HG03095 (cell line): ENCODE measurements around the gene KLF8.
"Not testable (repeated sequence)": the region's sequence is repeated elsewhere in the genome, so short reads cannot be mapped to it uniquely, and the experiment has no call there.

Source experiments
- ATAC-seq: cut with Tn5 transposase; IDR thresholded peaks from one replicate; pipeline ENCODE4 v1.9.1; 2021; ENCODE audit warnings: moderate library complexity; ENCODE audit not compliant: unreplicated experiment

Gene KLF8

DNA sequence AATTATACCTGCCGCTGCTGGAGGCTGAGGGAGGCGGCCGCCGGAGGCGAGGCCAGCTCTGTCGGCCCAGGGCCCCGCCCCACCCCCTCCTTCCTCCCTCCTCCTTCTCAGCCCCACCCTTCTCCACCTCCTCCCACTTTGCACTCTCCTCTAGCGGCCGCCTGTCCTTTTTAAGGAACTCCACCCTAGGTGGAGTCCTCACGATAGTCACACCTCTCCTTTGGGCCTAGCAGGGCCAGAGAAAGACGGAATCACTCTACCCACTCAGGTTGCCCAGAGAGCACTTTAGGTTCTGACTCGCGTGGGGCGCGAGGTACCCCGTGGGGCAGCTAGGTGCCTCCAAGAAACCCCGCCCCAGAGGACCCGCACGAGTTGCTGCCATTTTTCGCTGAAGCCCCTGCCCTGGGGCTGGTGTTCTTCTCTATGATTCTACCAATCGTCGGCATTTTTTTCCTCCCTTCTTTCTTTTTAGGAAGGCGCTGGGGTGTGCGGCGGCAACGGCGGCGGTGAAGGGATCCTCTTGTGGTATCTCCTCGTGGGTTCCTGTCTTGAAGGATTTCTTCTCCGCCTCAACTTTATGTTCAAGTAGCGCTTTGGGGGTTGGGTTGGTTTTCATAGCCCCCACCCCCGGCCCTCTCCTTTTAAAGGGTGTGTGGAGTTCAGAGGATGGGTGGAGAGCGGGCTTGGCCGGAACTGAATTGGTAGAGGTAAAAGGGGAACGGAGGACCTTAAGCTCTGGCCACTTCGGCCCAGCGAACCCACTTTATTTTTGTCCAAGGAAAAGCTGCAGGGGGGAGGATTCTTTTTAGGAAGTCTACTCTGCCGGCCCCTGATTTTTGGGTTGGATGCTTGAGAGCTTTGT, at the start of gene KLF8:
KLF8 (plus strand) TSS at position 136 of the 862 bp plus-strand sequence. CDS start 979 bp downstream, outside the sequence.
- peak; percentile 62 for ATAC-seq

GRCh38 chrX:56206945-56207344, 25.2 kb upstream of the KLF8 start:
- not testable (repeated sequence) for ATAC-seq

DNA sequence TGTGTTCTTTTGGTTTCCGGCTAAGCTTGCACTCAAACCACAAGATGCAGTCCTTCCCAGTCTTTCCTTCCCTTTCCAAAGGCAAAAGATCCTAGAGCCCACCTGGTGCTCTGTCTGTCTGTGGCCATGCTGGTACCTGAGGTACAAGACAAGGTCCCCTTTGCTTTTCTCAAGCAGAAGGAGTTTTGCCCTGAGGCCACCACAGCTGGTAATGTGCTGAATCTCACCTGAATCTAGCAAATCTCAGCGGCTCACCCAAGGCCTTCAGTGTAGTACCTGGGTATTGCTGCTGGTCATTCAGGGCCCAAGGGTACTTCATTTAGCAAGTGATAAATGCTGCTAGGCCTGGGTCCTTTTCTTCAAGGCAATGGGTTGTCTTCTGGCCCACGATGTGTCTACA, 20.5 kb upstream of the KLF8 start:
- ATAC-seq: no peak

GRCh38 chrX:56216332-56216731, 15.8 kb upstream of the KLF8 start:
- ATAC-seq: no peak

DNA sequence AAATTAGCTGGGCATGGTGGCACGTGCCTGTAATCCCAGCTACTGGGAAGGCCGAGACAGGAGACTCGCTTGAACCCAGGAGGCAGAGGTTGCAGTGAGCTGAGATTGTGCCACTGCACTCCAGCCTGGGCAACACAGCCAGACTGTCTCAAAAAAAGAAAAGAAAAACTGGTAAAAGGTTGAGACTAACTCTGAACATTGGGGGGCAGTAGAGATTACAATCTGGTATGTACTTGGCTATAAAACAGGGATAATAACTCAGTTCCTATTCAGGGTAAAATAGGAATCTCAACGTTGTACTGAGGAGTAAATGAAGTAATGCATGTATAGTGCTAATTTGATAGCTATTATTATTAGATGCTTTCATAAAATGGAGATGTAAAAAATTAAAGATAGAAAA, 12.5 kb upstream of the KLF8 start:
- ATAC-seq: no peak

GRCh38 chrX:56221101-56221500, 11.1 kb upstream of the KLF8 start:
- no peak for ATAC-seq

DNA sequence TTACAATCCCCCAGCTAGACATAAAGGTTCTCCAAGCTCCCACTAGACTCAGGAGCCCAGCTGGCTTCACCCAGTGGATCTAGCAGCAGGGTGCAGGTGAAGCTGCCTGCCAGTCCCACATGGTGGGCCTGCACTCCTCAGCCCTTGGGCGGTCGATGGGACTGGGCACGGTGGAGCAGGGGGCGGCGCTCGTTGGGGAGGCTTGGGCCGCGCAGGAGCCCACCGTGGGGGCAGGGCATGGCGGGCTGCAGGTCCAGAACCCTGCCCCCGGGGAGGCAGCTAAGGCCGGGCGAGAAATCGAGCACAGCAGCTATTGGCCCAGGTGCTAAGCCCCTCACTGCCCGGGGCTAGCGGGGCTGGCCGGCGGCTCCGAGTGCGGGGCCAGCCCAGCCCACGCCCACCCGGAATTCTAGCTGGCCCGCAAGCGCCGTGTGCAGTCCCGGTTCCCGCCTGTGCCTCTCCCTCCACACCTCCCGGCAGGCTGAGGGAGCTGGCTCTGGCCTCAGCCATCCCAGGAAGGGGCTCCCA, 9.6 kb upstream of the KLF8 start:
- ATAC-seq: no peak

DNA sequence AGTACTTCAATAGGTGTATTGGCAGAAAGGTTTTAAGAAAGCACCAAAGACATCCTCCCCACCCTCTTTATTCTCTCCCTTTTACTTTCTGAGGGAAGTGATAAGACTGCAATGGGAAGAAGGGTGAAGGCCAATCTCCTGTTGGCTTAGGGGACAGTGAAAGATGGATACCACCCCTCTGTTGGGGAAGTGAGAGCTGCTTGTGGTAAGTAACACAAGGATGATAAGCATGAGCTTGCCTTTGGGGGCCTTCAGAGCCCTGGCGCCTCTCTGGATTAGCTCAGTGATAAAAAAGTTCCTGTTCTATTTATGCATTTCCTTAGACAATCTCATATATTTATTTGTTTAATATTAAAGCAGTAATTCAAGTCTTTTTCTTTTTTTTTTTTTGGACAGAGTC, 5.2 kb upstream of the KLF8 start:
- ATAC-seq: no peak

- no peak for ATAC-seq
Measured at GRCh38 chrX:56228914-56229313, 3.2 kb upstream of the KLF8 start.

DNA sequence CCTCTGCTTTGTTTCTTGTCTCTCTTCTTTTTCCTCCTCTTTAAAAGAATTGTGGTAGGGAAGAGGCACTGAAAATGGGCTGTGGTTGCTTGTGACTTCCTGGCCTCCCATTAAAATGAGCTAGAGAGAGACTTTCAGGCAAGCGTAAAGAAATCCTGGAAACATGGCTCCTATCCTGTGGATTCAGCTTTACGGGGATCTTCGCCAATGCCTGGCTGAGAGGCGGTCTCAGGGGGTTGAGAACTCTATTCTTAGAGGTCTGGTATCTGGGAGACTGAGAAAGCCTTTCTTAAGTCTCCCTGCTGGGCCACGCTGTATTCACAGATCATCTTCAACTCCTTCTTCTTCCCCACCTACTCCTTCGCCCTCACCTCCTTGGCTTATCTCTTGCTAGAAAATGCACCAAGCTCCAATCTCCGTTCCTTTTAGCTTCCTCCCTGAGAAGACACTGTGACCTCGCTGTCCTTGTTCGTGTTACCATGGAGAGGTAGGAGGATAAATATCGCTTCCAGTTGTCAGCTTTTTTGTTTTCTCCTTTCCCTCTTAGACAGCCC, 542 bp upstream of the KLF8 start:
- no peak for ATAC-seq

GRCh38 chrX:56233100-56233499, 944 bp downstream of the KLF8 start:
- no peak for ATAC-seq

- peak; percentile 83 for ATAC-seq
Measured at GRCh38 chrX:56233682-56234081, 1.5 kb downstream of the KLF8 start.

DNA sequence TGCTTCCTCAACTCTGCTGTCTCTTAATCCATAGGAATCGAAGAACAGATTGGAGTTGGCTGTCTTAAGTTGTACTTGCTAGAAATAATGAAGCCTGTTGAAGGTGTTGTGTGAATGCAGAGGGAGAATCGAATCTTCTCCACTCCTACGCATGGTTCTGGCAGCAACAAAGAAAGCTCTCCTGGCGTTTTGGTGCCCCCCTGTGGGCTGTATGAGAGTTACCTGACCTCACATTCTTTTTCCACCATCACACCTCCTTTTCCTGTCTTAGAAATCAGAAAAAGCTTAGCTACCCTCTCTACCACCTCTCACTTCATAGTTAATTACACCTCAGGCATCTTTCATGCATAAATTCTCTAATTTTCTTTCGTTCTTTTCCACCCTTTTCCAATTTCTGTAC, 16.3 kb downstream of the KLF8 start:
- peak; percentile 87 for ATAC-seq

GRCh38 chrX:56253832-56254703, 21.9 kb downstream of the KLF8 start:
- ATAC-seq: no peak

DNA sequence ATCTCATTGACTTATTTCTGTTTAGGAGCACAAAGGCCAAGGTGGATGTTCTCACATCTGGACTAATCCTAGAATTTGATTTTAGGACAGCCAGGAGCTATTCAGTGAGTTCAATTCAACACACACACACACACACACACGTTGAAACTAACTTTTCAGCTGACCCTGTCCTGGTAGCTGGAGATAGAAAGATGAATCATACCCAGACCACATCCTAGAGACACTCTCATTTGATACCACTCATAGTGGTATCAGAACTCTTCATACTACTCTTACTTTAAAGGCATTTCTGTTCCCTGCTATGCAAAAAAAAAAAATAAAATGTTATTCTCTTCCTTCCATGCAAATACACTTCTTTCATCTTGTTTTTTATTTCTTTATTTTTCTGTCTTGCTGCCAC, 36.7 kb downstream of the KLF8 start:
- peak; percentile 94 for ATAC-seq

DNA sequence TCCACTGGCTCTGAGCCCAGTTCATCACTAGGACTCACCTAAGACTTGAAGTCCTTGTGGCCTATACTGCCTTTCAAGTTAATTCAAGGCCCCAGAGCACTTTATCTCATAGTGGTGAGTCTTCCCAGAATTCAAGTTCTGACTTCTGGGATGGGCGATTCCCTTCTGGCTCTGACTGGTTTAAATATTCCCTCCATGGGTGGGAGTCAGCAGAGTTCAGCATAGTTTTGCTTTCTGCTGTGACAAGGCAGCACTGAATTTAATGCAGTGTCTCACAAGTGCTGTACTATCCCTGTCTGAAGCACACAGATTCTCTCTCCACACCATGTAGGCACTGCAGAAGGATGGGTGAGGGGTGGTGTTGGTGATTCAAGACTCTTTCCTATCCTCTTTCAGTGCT, 46.5 kb downstream of the KLF8 start:
- ATAC-seq: no peak

- ATAC-seq: no peak
Measured at GRCh38 chrX:56279863-56280262, 47.7 kb downstream of the KLF8 start.

DNA sequence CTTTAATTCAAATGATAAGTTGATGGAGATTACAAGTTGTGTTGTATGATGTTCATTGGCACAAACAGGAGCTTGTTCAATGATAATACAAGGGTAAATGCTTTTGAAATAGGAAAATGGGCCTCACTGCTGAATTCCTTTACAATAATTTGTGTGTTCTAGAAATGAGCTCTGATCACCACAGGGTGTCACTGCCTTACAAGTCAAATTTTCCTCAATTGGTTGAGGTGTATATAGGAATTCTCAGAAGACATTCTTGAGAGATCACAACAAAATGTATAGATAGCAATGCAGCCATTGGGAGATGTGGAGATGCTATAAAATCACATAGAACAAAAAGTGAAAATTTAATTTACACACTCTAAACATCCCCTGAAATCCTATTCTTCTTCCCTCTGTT, 49.6 kb downstream of the KLF8 start:
- ATAC-seq: no peak

GRCh38 chrX:56284269-56284668, 52.1 kb downstream of the KLF8 start:
- ATAC-seq: no peak

DNA sequence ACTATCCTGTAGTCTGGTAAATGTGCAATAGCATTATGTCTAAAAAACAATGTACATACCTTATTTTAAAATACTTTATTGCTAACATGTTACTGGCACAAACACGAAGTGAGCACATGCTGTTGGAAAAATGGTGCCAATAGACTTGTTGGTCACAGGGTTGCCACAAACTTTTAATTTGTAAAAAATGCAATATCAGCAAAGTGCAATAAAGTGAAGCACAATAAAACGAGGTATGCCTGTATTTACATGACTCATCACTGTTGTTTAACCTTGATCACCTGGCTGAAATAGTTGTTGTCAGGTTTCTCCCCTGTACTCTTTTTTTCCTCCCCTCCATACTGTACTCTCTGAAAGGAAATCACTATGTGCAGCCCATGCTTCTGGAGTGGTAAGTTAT, 56.5 kb downstream of the KLF8 start:
- ATAC-seq: no peak

GRCh38 chrX:56289449-56289848, 57.3 kb downstream of the KLF8 start:
- no peak for ATAC-seq
